Kidney (tissue), 14 donors: ENCODE measurements around the gene ALKBH1. TPM values are rescaled to one million over a fixed set of nuclear protein-coding genes. Genes with fewer than 3 reads are reported as not detected.
A peak's percentile ranks its signal among the peaks of the same experiment; 100 is the strongest.

Experiments
- DNase-seq, 5 donors: peaks; one replicate each; pipeline ENCODE4 v3.0.0-alpha.2; 2013 to 2020
- FAIRE-seq: peaks from 2 replicates; lab custom pipeline; 2012; peaks lifted over from hg19 to GRCh38; lab: Jason Lieb, UNC
- H3K27ac ChIP-seq, 2 donors: one replicate each; pipeline ENCODE4 v1.7.0; 2013; ENCODE audit warnings: low read depth in 2 of 2, low read length in 2 of 2, inconsistent platforms in 1 of 2
- H3K27me3 ChIP-seq: one replicate; pipeline ENCODE4 v1.7.1; 2013; ENCODE audit warnings: low read length, inconsistent platforms; ENCODE audit not compliant: control insufficient read depth, insufficient read depth
- H3K36me3 ChIP-seq, 3 donors: one replicate each; pipeline versions ENCODE4 v1.7.0 to v1.7.1; 2013; ENCODE audit warnings: low read length in 3 of 3, control low read depth in 1 of 3, inconsistent platforms in 1 of 3; ENCODE audit not compliant: insufficient read depth in 3 of 3, control insufficient read depth in 2 of 3
- H3K4me1 ChIP-seq, 3 donors: one replicate each; pipeline versions ENCODE4 v1.7.0 to v1.7.1; 2013; ENCODE audit warnings: low read length in 3 of 3, inconsistent platforms in 1 of 3, low read depth in 1 of 3; ENCODE audit not compliant: control insufficient read depth in 2 of 3, insufficient read depth in 2 of 3
- H3K4me3 ChIP-seq, 3 donors: one replicate each; pipeline versions ENCODE4 v1.7.0 to v1.8.1; 2013; ENCODE audit warnings: low read length in 3 of 3, control low read depth in 1 of 3, inconsistent platforms in 1 of 3
- H3K9ac ChIP-seq, 3 donors: one replicate each; pipeline versions ENCODE4 v1.7.0 to v1.7.1; 2013; ENCODE audit warnings: low read length in 3 of 3, control low read depth in 1 of 3, inconsistent platforms in 1 of 3
- H3K9me3 ChIP-seq, 3 donors: one replicate each; pipeline versions ENCODE4 v1.7.0 to v1.7.1; 2013; ENCODE audit warnings: low read length in 3 of 3, control low read depth in 1 of 3, inconsistent platforms in 1 of 3; ENCODE audit not compliant: control insufficient read depth in 2 of 3, insufficient read depth in 1 of 3
- CTCF ChIP-seq: IDR thresholded peaks from 3 replicates; pipeline ENCODE4 v1.5.1; 2012; ENCODE audit warnings: mild to moderate bottlenecking, moderate library complexity, borderline replicate concordance; ENCODE audit not compliant: insufficient read depth; ENCODE audit errors: extremely low read depth
- intact Hi-C: fragments of 100-400 bp; cut with DNase I; formaldehyde crosslinking; loops from one replicate; pipeline ENCODE4 v1.11.1; 2022
- polyA plus RNA-seq: library from polyadenylated mRNA; stranded (reverse); fragments of 350-450 nt; fragmentation: Illumina TruSeq; extraction: RNeasy Lipid Tissue Mini Kit (QIAGEN cat#74804); gene quantifications from one replicate; pipeline ENCODE4 v1.2.3, GENCODE V29; 2014; ENCODE audit warnings: low read depth, low replicate concordance; ENCODE audit not compliant: insufficient read depth
- total RNA-seq: library from RNA; stranded (reverse); fragmentation: NEBNext Ultra II Directional; extraction: Animal tissue kit (Norgen Biotek cat#: 25700); gene quantifications from one replicate; pipeline ENCODE4 v1.2.1, GENCODE V29; 2021
- donor health status: control.
- donor health status: control.
- donor health status: control.
- donor health status: control.
- donor health status: control.
- donor health status: DM: yes; HTN: yes; CAD: no.
- donor health status: Normal renal cell carcinoma (clear cell type).

The ALKBH1 gene
- total and polyA plus RNA-seq, 2 donors from 2014 or later: 10.5 to 11.5 TPM

GRCh38 chr14:77709412-77709811 lies 1.6 kb upstream of the ALKBH1 start:
- FAIRE-seq (no peak), DNase-seq (no peak)
- H3K36me3 ChIP-seq: peaks cover 2 to 21% (median 14%) of the 10 kb centered on the region in 3 donors
- H3K9ac ChIP-seq: peak overlapping the region in 1 of 3 donors; percentile 89
- H3K9me3 ChIP-seq: no peaks in the 10 kb centered on the region
- H3K27ac ChIP-seq: no peak overlapping the region
- no peaks in the 10 kb centered on the region for H3K27me3 ChIP-seq
- peaks cover 8 to 23% (median 8%) of the 10 kb centered on the region in 3 donors for H3K4me1 ChIP-seq
- intact Hi-C loops: no loop called here
- peak overlapping the region in 2 of 3 donors; percentile 97 to 98 for H3K4me3 ChIP-seq
- no peak for TF ChIP-seq CTCF

GRCh38 chr14:77708749-77709148 lies 926 bp upstream of the ALKBH1 start:
- H3K27ac ChIP-seq: no peak overlapping the region
- no peak for TF ChIP-seq CTCF
- no peaks in the 10 kb centered on the region for H3K27me3 ChIP-seq
- intact Hi-C loops: no loop called here
- no peak for FAIRE-seq
- peaks cover 6 to 20% (median 16%) of the 10 kb centered on the region in 3 donors for H3K36me3 ChIP-seq
- peaks cover 8 to 23% (median 8%) of the 10 kb centered on the region in 3 donors for H3K4me1 ChIP-seq
- peak overlapping the region; percentile 78 to 98 (median 97) for H3K4me3 ChIP-seq
- no peaks in the 10 kb centered on the region for H3K9me3 ChIP-seq
- peak overlapping the region; percentile 30 to 89 (median 77) for H3K9ac ChIP-seq
- peak in 1 of 5 donors; percentile 1 for DNase-seq

GRCh38 chr14:77707355-77707723 lies 484 bp downstream of the ALKBH1 start:
- peak overlapping the region in 1 of 2 donors; percentile 34 for H3K27ac ChIP-seq
- peaks cover 8 to 23% (median 8%) of the 10 kb centered on the region in 3 donors for H3K4me1 ChIP-seq
- H3K9me3 ChIP-seq: no peaks in the 10 kb centered on the region
- intact Hi-C loops: no loop called here
- peak overlapping the region; percentile 44 to 89 (median 77) for H3K9ac ChIP-seq
- no peaks in the 10 kb centered on the region for H3K27me3 ChIP-seq
- DNase-seq (peak in 3 of 5 donors; percentile 28 to 75 (median 52)), FAIRE-seq (no peak)
- TF ChIP-seq CTCF: no peak
- peak overlapping the region; percentile 78 to 98 (median 97) for H3K4me3 ChIP-seq
- peaks cover 6 to 17% (median 14%) of the 10 kb centered on the region in 3 donors for H3K36me3 ChIP-seq

DNA sequence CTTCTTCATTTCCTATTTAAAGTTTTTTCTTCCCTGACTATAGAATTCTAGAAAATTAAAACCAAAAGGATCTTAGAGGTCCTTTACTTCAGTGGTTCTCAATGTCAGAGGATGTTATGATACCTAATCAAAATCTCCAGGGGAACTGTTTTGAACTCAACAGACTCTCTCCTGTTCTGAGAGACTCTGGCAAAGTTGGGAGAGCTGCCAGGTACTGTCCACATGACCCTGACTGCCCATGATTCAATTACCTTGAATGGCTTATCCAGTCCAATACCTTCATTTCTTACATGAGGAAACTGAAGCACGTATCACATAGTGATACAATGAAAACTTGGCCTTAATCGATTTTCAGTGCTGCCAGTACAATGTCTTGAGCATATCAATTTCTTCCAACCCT lies 16.6 kb downstream of the ALKBH1 start:
- TF ChIP-seq CTCF: no peak
- Histone ChIP-seq H3K4me3 (no peak overlapping the region), H3K9ac (no peak overlapping the region), H3K27me3 (no peaks in the 10 kb centered on the region), H3K36me3 (peaks cover 0 to 14% (median 7%) of the 10 kb centered on the region in 3 donors), H3K27ac (no peak overlapping the region), H3K9me3 (no peaks in the 10 kb centered on the region), H3K4me1 (no peaks in the 10 kb centered on the region)
- no peak for FAIRE-seq
- intact Hi-C loops: loop anchor here (10.0 kb wide), 1 partner anchor 216 kb away; no protein-coding TSS in a partner anchor
- DNase-seq: no peak
